HepG2 (cell line): ENCODE measurements around the gene COX14. TPM values are rescaled to one million over a fixed set of nuclear protein-coding genes. Genes with fewer than 3 reads are reported as not detected.
A peak's percentile ranks its signal among the peaks of the same experiment; 100 is the strongest.

Experiments used
- ATF7 ChIP-seq, 2 experiments: fragments of 450-650 bp in 1 of 2; sonication (generic) in 1 of 2; formaldehyde crosslinking in 1 of 2; IDR thresholded peaks; 2 replicates each; pipeline versions ENCODE4 v1.4.0 to v1.6.1; 2016 to 2020; ENCODE audit warnings: antibody characterized with exemption in 1 of 2, mild to moderate bottlenecking in 1 of 2, missing genetic modification reagents in 1 of 2
- CAMTA2 ChIP-seq: sonication (generic); formaldehyde crosslinking; IDR thresholded peaks from 2 replicates; pipeline ENCODE4 v1.4.0; 2020; ENCODE audit warnings: mild to moderate bottlenecking, missing genetic modification reagents, borderline replicate concordance
- EEA1 ChIP-seq: sonication (generic); formaldehyde crosslinking; IDR thresholded peaks from 2 replicates; pipeline ENCODE4 v1.5.1; 2020; ENCODE audit warnings: mild to moderate bottlenecking, missing genetic modification reagents, borderline replicate concordance
- HMG20A ChIP-seq: IDR thresholded peaks from 2 replicates; pipeline ENCODE4 v1.6.1; 2016; ENCODE audit warnings: borderline replicate concordance
- JDP2 ChIP-seq: sonication (generic); formaldehyde crosslinking; IDR thresholded peaks from 2 replicates; pipeline ENCODE4 v1.8.1; 2022; ENCODE audit warnings: missing genetic modification reagents, borderline replicate concordance
- NR2F2 ChIP-seq: IDR thresholded peaks from 2 replicates; pipeline ENCODE4 v1.6.1; 2012; ENCODE audit warnings: low read depth, inconsistent platforms, borderline replicate concordance
- PHF20 ChIP-seq: sonication (generic); formaldehyde crosslinking; IDR thresholded peaks from 2 replicates; pipeline ENCODE4 v1.5.0; 2020; ENCODE audit warnings: mild to moderate bottlenecking, missing genetic modification reagents
- TAF15 ChIP-seq: fragments of 200-400 bp; formaldehyde crosslinking; IDR thresholded peaks from one replicate; pipeline ENCODE4 v1.6.1; 2018; ENCODE audit warnings: mild to moderate bottlenecking, low read depth, low read length; ENCODE audit not compliant: poor library complexity, severe bottlenecking
- TCF7L2 ChIP-seq: IDR thresholded peaks from 2 replicates; pipeline ENCODE4 v1.6.1; 2011; ENCODE audit warnings: mild to moderate bottlenecking, low read depth, low read length, moderate library complexity
- TP53 ChIP-seq: sonication (generic); formaldehyde crosslinking; conservative IDR thresholded peaks from 2 replicates; pipeline ENCODE4 v1.4.0; 2020; ENCODE audit warnings: missing genetic modification reagents
- ZBTB42 ChIP-seq: sonication (generic); formaldehyde crosslinking; IDR thresholded peaks from 2 replicates; pipeline ENCODE4 v1.5.0; 2020; ENCODE audit warnings: mild to moderate bottlenecking, missing genetic modification reagents
- ZFP36L1 ChIP-seq: sonication (generic); formaldehyde crosslinking; IDR thresholded peaks from 2 replicates; pipeline ENCODE4 v1.8.0; 2022; ENCODE audit warnings: mild to moderate bottlenecking, missing genetic modification reagents, moderate library complexity
- ZNF225 ChIP-seq: sonication (generic); formaldehyde crosslinking; IDR thresholded peaks from 2 replicates; pipeline ENCODE4 v1.4.0; 2020; ENCODE audit warnings: mild to moderate bottlenecking, missing genetic modification reagents
- ZNF33B ChIP-seq: sonication (generic); formaldehyde crosslinking; IDR thresholded peaks from 2 replicates; pipeline ENCODE4 v1.5.1; 2020; ENCODE audit warnings: mild to moderate bottlenecking, missing genetic modification reagents
- ZNF350 ChIP-seq: sonication (generic); formaldehyde crosslinking; IDR thresholded peaks from 2 replicates; pipeline ENCODE4 v1.4.0; 2020; ENCODE audit warnings: mild to moderate bottlenecking, low read depth, missing genetic modification reagents, borderline replicate concordance
- ZNF546 ChIP-seq: sonication (generic); formaldehyde crosslinking; conservative IDR thresholded peaks from 2 replicates; pipeline ENCODE4 v1.8.1; 2023; ENCODE audit warnings: mild to moderate bottlenecking, missing genetic modification reagents
- ZNF672 ChIP-seq: sonication (generic); formaldehyde crosslinking; IDR thresholded peaks from 2 replicates; pipeline ENCODE4 v1.8.1; 2022; ENCODE audit warnings: missing genetic modification reagents
- ZNF7 ChIP-seq: IDR thresholded peaks from 2 replicates; pipeline ENCODE4 v1.6.1; 2016; ENCODE audit warnings: missing biosample characterization, missing genetic modification reagents
- ZNF773 ChIP-seq: sonication (generic); formaldehyde crosslinking; IDR thresholded peaks from 2 replicates; pipeline ENCODE4 v1.4.0; 2020; ENCODE audit warnings: missing genetic modification reagents, borderline replicate concordance
- ZNF775 ChIP-seq: sonication (generic); formaldehyde crosslinking; IDR thresholded peaks from 2 replicates; pipeline ENCODE4 v1.4.0; 2020; ENCODE audit warnings: missing genetic modification reagents, mild to moderate bottlenecking, moderate library complexity, borderline replicate concordance
- ZNF792 ChIP-seq: IDR thresholded peaks from 2 replicates; pipeline ENCODE4 v1.6.1; 2016
- polyA plus RNA-seq, 8 experiments: library from polyadenylated mRNA; depleted of rRNA in 3 of 8; stranded (reverse) in 7 of 8; unstranded in 1 of 8; fragments of >200 nt; fragmentation: Illumina TruSeq in 4 of 8; extraction: Trizol in 4 of 8; gene quantifications; 2 replicates each; pipeline versions ENCODE4 v1.2.1 to v1.2.3, GENCODE V29; 2011 to 2016; ENCODE audit warnings: low read depth in 4 of 8, missing spikeins in 1 of 8, mixed read lengths in 1 of 8; ENCODE audit not compliant: insufficient read depth in 1 of 8
- total RNA-seq, 5 experiments: library from RNA; depleted of rRNA; stranded (reverse); fragments of >200 nt; fragmentation: Illumina TruSeq; extraction: Trizol; gene quantifications; 2 replicates each; pipeline ENCODE4 v1.2.3, GENCODE V29; 2016; ENCODE audit warnings: low read depth in 1 of 5
- TF ChIP-seq, protein P1 (sequence below): IDR thresholded peaks from 2 replicates; pipeline ENCODE4 v1.6.1; 2016; ENCODE audit warnings: low read depth, missing genetic modification reagents, missing compliant biosample characterization
- TF ChIP-seq, protein P2 (sequence below): IDR thresholded peaks from 2 replicates; pipeline ENCODE4 v1.6.1; 2012; ENCODE audit warnings: low read depth, low read length, improper control_type of control experiment

The COX14 gene
- total and polyA plus RNA-seq, 2 of the 13 experiments (the other 11 are each of a cell fraction or from before 2014, with no cell fraction given): 53.0 to 71.6 TPM

DNA sequence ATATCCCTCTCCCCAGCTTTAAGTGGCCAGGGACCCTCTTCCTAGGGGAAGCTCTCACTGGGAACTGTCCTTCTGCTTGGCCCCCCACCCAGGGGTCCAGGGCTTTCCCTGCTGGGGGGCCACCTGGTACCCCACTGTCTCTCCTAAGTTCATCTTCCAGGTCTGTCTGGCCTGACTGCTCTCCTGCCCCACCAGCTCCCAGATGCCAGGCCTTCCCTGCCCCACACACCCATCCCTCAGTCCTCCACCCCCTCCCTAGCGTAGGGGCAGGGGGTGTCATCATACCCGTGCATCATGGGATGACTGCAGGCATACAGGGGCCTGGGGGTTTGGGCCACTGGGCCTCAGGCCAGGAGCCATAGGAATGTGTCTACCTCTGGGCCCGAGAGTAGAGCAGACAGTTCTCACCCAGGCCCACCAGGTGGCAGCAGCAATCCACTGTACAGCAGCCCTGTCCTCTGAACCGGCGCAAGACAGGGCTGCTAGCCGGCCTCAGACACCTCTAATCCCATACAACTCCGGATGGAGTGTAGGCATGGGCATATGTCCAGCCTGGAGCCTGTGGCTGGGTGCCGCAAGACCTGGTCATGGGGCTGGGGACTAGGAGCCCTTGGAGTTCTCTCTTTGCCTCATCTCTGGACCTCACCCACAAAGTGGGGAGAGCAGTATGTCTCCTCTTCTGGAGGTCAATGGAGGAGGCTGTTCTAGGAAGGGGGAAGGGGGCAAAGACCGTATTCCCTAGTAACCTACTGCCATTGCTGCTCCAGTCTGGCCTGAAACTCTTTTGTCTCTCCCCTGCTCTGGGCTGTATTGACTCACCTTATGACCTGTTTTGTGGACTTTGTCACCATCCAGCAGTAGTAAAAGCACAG, 36.9 kb upstream of the COX14 start (continued):
- TF ChIP-seq ZNF7 (CRISPR knock-in tag): no peak
- no peak for TF ChIP-seq EEA1 (CRISPR knock-in tag)
- TF ChIP-seq HMG20A (CRISPR knock-in tag): 0 out of 2 replicates have a peak, but pooled peaks have one; percentile 46
- TF ChIP-seq ZNF792: no peak
- no peak for TF ChIP-seq ZNF225 (CRISPR knock-in tag)
- TF ChIP-seq ZNF775 (CRISPR knock-in tag): no peak
- no peak for TF ChIP-seq TCF7L2
- peak; percentile 63 for TF ChIP-seq ZNF350 (CRISPR knock-in tag)
- TF ChIP-seq NR2F2: peak; percentile 71; the same call in 1 of the 2 replicates
- no peak for TF ChIP-seq CAMTA2 (CRISPR knock-in tag)
- no peak for TF ChIP-seq TAF15
- TF ChIP-seq, protein P1, sequence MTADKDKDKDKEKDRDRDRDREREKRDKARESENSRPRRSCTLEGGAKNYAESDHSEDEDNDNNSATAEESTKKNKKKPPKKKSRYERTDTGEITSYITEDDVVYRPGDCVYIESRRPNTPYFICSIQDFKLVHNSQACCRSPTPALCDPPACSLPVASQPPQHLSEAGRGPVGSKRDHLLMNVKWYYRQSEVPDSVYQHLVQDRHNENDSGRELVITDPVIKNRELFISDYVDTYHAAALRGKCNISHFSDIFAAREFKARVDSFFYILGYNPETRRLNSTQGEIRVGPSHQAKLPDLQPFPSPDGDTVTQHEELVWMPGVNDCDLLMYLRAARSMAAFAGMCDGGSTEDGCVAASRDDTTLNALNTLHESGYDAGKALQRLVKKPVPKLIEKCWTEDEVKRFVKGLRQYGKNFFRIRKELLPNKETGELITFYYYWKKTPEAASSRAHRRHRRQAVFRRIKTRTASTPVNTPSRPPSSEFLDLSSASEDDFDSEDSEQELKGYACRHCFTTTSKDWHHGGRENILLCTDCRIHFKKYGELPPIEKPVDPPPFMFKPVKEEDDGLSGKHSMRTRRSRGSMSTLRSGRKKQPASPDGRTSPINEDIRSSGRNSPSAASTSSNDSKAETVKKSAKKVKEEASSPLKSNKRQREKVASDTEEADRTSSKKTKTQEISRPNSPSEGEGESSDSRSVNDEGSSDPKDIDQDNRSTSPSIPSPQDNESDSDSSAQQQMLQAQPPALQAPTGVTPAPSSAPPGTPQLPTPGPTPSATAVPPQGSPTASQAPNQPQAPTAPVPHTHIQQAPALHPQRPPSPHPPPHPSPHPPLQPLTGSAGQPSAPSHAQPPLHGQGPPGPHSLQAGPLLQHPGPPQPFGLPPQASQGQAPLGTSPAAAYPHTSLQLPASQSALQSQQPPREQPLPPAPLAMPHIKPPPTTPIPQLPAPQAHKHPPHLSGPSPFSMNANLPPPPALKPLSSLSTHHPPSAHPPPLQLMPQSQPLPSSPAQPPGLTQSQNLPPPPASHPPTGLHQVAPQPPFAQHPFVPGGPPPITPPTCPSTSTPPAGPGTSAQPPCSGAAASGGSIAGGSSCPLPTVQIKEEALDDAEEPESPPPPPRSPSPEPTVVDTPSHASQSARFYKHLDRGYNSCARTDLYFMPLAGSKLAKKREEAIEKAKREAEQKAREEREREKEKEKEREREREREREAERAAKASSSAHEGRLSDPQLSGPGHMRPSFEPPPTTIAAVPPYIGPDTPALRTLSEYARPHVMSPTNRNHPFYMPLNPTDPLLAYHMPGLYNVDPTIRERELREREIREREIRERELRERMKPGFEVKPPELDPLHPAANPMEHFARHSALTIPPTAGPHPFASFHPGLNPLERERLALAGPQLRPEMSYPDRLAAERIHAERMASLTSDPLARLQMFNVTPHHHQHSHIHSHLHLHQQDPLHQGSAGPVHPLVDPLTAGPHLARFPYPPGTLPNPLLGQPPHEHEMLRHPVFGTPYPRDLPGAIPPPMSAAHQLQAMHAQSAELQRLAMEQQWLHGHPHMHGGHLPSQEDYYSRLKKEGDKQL: no peak
- TF ChIP-seq PHF20 (CRISPR knock-in tag): no peak
- peak; percentile 61; the same call in 1 of the 2 replicates for TF ChIP-seq ZFP36L1
- no peak for TF ChIP-seq ZNF33B (CRISPR knock-in tag)
- no peak for TF ChIP-seq JDP2 (CRISPR knock-in tag)
- TF ChIP-seq ZBTB42 (CRISPR knock-in tag): no peak
- TF ChIP-seq ZNF773 (CRISPR knock-in tag): no peak
- TF ChIP-seq ZNF546 (CRISPR knock-in tag): no peak
- TF ChIP-seq, protein P2, sequence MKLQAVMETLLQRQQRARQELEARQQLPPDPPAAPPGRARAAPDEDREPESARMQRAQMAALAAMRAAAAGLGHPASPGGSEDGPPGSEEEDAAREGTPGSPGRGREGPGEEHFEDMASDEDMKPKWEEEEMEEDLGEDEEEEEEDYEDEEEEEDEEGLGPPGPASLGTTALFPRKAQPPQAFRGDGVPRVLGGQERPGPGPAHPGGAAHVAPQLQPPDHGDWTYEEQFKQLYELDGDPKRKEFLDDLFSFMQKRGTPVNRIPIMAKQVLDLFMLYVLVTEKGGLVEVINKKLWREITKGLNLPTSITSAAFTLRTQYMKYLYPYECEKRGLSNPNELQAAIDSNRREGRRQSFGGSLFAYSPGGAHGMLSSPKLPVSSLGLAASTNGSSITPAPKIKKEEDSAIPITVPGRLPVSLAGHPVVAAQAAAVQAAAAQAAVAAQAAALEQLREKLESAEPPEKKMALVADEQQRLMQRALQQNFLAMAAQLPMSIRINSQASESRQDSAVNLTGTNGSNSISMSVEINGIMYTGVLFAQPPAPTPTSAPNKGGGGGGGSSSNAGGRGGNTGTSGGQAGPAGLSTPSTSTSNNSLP: no peak
- TF ChIP-seq TP53 (CRISPR knock-in tag): no peak
- no peak for TF ChIP-seq ATF7 (IDR thresholded peaks at IDR 0.05)
- TF ChIP-seq ATF7 (CRISPR knock-in tag; IDR thresholded peaks at IDR 0.05): no peak
- no peak for TF ChIP-seq ZNF672 (CRISPR knock-in tag)
